Thoracic aorta (tissue), 2 donors: Measurements from ENCODE around the gene INTS11. TPM values are rescaled to one million over a fixed set of nuclear protein-coding genes. Genes with fewer than 3 reads are reported as not detected.

ENCODE experiments used
- ATAC-seq: fragments of 150-250 bp; one replicate; pipeline ENCODE4 v1.8.0; 2017; ENCODE audit warnings: low read depth; ENCODE audit not compliant: insufficient number of reproducible peaks, low FRiP score
- DNase-seq: peaks from one replicate; pipeline ENCODE4 v3.0.0-alpha.2; 2020; ENCODE audit warnings: low spot score
- H3K27ac ChIP-seq, 2 donors: fragments of 200-600 bp; sonication (generic); 1 replicate in 1 of 2; 2 replicates in 1 of 2; pipeline ENCODE4 v1.5.1; 2016; ENCODE audit warnings: mild to moderate bottlenecking in 2 of 2, moderate library complexity in 2 of 2
- H3K27me3 ChIP-seq: fragments of 200-600 bp; sonication (generic); replicated peaks from 2 replicates; pipeline ENCODE4 v1.6.0; 2016; ENCODE audit warnings: mild to moderate bottlenecking; ENCODE audit not compliant: insufficient read depth
- H3K36me3 ChIP-seq: fragments of 200-600 bp; sonication (generic); one replicate; pipeline ENCODE4 v1.5.1; 2016
- H3K4me1 ChIP-seq, 2 donors: fragments of 200-600 bp; sonication (generic); 1 replicate in 1 of 2; 2 replicates in 1 of 2; pipeline versions ENCODE4 v1.5.1 to v1.6.0; 2016; ENCODE audit warnings: low read depth in 2 of 2, mild to moderate bottlenecking in 1 of 2; ENCODE audit not compliant: control insufficient read depth in 1 of 2
- H3K4me3 ChIP-seq: fragments of 200-600 bp; sonication (generic); 2 replicates; pipeline ENCODE4 v1.5.1; 2016; ENCODE audit warnings: mild to moderate bottlenecking
- H3K9me3 ChIP-seq: fragments of 200-600 bp; sonication (generic); 2 replicates; pipeline ENCODE4 v1.5.1; 2016
- total RNA-seq, 2 donors: library from RNA; depleted of rRNA; stranded (reverse); fragments of >200 nt; gene quantifications; one replicate each; pipeline versions ENCODE4 v1.1.0 to v1.2.3, GENCODE V29; 2016
- TF ChIP-seq, protein P1 (sequence below): fragments of 200-600 bp; sonication (generic); IDR thresholded peaks from one replicate; pipeline ENCODE4 v1.5.1; 2019; ENCODE audit warnings: antibody characterized with exemption

INTS11 gene
- total RNA-seq, 2 donors from 2014 or later = 192 to 195 TPM

DNA sequence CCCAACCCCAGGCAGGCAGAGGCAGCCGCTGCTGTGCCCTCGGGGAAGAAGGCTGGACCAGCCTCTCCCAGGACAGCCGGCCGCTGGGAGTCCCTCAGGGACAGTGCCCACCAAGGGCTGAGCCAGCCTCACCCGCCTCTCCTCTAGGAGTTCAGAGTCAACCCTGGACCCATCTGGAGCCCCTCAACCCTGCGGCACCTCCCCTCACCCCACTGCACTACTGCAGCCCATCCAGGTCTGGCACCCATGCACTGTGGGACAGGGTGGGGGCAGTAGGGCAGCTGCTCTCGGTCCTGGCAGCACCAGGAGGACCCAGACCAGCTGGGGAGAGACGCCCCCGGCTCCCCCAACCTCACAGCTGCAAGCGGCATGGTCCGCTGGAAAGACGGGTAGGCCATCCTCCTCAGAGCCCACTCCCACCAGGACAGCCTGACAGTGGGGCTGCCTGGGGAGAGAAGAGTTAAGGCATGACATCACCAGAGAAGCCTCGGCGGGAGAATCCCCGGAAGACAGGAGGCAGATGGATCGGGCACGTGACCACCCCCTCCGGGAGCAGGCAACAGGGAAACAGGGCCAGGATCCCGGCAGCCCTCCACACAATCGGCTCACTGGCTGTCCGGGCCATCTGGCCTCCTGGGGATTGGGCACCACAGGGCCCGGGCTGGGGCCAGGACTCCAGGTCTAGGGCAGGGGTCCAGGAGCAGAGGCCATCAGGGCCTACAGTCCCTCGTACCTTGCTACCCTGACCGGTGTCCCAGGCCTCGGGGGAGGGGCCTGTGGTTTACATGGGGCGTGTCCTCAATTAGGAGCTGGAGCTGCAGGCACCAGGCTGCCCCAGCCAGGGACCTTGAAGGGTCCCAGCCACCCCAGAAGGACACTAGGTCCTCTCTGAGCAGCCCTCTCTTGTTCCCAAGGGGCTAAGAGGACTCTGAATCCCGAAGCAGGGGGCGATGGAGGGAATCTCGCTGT, 19.8 kb downstream of the INTS11 start:
- no peak overlapping the region for H3K27ac ChIP-seq
- H3K9me3 ChIP-seq = no peaks in the 10 kb centered on the region
- no peak for ATAC-seq
- no peaks in the 10 kb centered on the region for H3K27me3 ChIP-seq
- TF ChIP-seq, protein P1, sequence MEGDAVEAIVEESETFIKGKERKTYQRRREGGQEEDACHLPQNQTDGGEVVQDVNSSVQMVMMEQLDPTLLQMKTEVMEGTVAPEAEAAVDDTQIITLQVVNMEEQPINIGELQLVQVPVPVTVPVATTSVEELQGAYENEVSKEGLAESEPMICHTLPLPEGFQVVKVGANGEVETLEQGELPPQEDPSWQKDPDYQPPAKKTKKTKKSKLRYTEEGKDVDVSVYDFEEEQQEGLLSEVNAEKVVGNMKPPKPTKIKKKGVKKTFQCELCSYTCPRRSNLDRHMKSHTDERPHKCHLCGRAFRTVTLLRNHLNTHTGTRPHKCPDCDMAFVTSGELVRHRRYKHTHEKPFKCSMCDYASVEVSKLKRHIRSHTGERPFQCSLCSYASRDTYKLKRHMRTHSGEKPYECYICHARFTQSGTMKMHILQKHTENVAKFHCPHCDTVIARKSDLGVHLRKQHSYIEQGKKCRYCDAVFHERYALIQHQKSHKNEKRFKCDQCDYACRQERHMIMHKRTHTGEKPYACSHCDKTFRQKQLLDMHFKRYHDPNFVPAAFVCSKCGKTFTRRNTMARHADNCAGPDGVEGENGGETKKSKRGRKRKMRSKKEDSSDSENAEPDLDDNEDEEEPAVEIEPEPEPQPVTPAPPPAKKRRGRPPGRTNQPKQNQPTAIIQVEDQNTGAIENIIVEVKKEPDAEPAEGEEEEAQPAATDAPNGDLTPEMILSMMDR = no peak
- DNase-seq = no peak
- H3K4me1 ChIP-seq = peaks cover 29 to 38% of the 10 kb centered on the region in 2 donors
- no peaks in the 10 kb centered on the region for H3K36me3 ChIP-seq
- peak overlapping the region; percentile 88 for H3K4me3 ChIP-seq

DNA sequence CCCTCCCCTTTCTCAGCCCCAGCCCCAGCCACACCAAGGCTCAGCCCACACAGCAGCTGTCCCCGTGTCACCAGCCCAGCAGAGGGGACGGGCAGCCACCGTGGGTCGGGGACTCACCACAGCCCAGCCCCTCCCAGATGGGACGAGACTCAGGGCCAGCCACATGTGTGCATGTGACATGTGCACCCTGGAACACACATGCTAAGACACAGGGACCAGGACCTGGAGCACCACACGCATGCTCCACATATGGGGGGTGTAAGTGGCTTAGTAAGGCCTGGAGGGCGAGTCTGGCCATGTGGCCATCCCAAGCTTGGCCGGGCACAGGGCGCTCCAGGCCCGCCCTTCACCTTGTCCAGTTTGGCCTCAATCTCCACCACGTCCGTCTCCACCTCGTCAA, 20.7 kb downstream of the INTS11 start:
- TF ChIP-seq, protein P1 = no peak
- Histone ChIP-seq H3K4me3 (no peak overlapping the region), H3K9me3 (no peaks in the 10 kb centered on the region), H3K4me1 (peaks cover 29 to 31% of the 10 kb centered on the region in 2 donors), H3K27ac (no peak overlapping the region), H3K27me3 (no peaks in the 10 kb centered on the region), H3K36me3 (no peaks in the 10 kb centered on the region)
- no peak for ATAC-seq
- no peak for DNase-seq

DNA sequence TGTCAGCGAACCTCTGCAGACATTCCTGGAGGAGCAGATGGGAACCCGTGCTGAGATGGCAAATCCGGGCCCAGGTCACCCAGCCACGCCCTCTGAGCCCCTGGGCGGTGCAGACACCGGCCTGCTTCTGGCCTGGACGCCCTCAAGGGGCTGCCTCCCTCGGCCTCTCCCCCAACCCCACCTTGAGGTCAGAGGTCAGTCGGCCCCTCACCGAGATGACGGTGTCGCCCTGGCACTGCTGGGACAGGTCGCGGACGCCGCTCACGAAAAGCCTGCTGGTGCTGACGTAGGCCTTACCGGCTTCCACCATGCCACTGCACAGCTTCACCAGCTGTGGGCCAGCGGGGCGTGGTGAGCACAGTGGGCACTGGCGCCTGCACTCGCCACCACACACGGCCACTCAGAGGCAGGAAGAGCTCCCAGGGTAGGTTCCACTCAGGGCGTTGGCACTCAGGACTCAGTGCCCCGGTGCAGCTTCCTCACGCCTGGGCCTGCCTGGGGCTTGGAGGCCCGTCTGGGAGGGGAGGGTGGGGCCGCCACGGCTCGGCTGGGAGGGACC, 21.4 kb downstream of the INTS11 start:
- DNase-seq (no peak), ATAC-seq (no peak)
- Histone ChIP-seq H3K27ac (no peak overlapping the region), H3K36me3 (no peaks in the 10 kb centered on the region), H3K4me3 (no peak overlapping the region), H3K27me3 (no peaks in the 10 kb centered on the region), H3K9me3 (no peaks in the 10 kb centered on the region), H3K4me1 (peaks cover 29 to 31% of the 10 kb centered on the region in 2 donors)
- TF ChIP-seq, protein P1 = no peak

DNA sequence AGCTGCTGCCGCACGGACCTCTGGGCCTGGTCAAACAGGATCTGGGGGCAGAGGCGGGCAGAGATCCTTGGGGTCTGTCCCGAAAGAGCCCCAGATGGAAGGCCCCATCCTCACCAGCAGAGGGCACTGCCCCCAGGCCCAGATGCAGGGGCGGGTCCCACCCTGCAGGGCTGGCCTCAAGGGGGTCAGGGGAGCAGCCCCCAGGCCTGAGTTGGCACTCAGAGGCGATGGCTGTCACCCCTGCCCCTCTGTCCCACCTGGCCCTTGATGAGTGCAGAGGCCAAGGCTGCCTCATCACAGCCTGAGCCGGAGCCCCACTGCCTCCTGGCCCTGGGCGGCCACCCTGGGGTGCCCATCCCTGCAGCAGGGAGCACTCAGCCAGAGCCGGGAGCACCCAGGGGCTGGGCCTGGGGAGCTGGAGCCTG, 22.4 kb downstream of the INTS11 start:
- no peaks in the 10 kb centered on the region for H3K36me3 ChIP-seq
- no peak overlapping the region for H3K4me3 ChIP-seq
- no peak overlapping the region for H3K27ac ChIP-seq
- DNase-seq = no peak
- H3K9me3 ChIP-seq = no peaks in the 10 kb centered on the region
- H3K27me3 ChIP-seq = no peaks in the 10 kb centered on the region
- TF ChIP-seq, protein P1 = peak; percentile 11
- H3K4me1 ChIP-seq = peaks cover 27 to 29% of the 10 kb centered on the region in 2 donors
- ATAC-seq = no peak

DNA sequence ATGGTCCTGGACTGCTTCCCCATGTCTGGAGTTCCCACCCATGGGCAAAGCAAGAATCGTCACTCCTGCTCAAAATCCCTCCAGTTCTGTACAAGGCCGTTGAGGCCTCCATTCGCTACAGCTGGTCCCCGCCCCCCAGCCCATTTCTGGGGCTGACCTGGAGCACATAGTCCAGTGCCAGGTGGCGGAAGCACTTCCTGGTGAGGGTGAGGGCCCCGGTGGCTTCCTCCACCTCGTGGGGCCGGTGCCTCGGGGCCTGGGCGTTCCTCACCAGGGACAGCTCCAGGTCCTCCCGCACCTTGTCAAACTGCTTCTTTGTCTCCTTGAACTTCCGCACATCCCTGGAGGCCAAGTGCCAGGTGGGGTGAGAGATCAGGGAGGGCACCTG, 24.1 kb downstream of the INTS11 start:
- H3K9me3 ChIP-seq = no peaks in the 10 kb centered on the region
- no peak overlapping the region for H3K4me3 ChIP-seq
- no peak overlapping the region for H3K27ac ChIP-seq
- H3K27me3 ChIP-seq = no peaks in the 10 kb centered on the region
- TF ChIP-seq, protein P1 = no peak
- peaks cover 10 to 12% of the 10 kb centered on the region in 2 donors for H3K4me1 ChIP-seq
- no peaks in the 10 kb centered on the region for H3K36me3 ChIP-seq
- ATAC-seq (no peak), DNase-seq (no peak)
